Smooth muscle cell (in vitro differentiated cells): Measurements from ENCODE around the gene FUT6. TPM values are rescaled to one million over a fixed set of nuclear protein-coding genes. Genes with fewer than 3 reads are reported as not detected.
"Not testable (repeated sequence)": the region's sequence is repeated elsewhere in the genome, so short reads cannot be mapped to it uniquely, and the experiment has no call there.

Experiments used
- DNase-seq: peaks from one replicate; lab custom pipeline; 2025; ENCODE audit not compliant: unreplicated experiment; lab: John Stamatoyannopoulos, UW
- H2AFZ ChIP-seq: fragments of 200-600 bp; sonication (generic); 2 replicates; pipeline ENCODE4 v1.6.0; 2016; ENCODE audit warnings: antibody characterized with exemption, low read depth, mild to moderate bottlenecking
- H3F3A ChIP-seq: fragments of 200-600 bp; sonication (generic); 2 replicates; pipeline ENCODE4 v1.6.0; 2017; ENCODE audit warnings: antibody characterized with exemption, low read depth
- H3K27ac ChIP-seq: fragments of 200-600 bp; sonication (generic); 2 replicates; pipeline ENCODE4 v1.5.1; 2016; ENCODE audit warnings: low read depth, mild to moderate bottlenecking
- H3K27me3 ChIP-seq: fragments of 200-600 bp; sonication (generic); 2 replicates; pipeline ENCODE4 v1.6.1; 2016; ENCODE audit warnings: low read depth, mild to moderate bottlenecking
- H3K36me3 ChIP-seq: fragments of 200-600 bp; sonication (generic); 2 replicates; pipeline ENCODE4 v1.5.1; 2016; ENCODE audit warnings: low read depth
- H3K4me1 ChIP-seq: fragments of 200-600 bp; sonication (generic); 2 replicates; pipeline ENCODE4 v1.5.1; 2016; ENCODE audit warnings: low read depth
- H3K4me2 ChIP-seq: fragments of 200-600 bp; sonication (generic); 2 replicates; pipeline ENCODE4 v1.6.0; 2016; ENCODE audit warnings: mild to moderate bottlenecking
- H3K4me3 ChIP-seq: fragments of 200-600 bp; sonication (generic); 2 replicates; pipeline ENCODE4 v1.5.1; 2016; ENCODE audit warnings: mild to moderate bottlenecking
- H3K79me2 ChIP-seq: fragments of 200-600 bp; sonication (generic); 2 replicates; pipeline ENCODE4 v1.6.0; 2016; ENCODE audit warnings: low read depth, mild to moderate bottlenecking
- H3K9ac ChIP-seq: fragments of 200-600 bp; sonication (generic); 2 replicates; pipeline ENCODE4 v1.6.0; 2016; ENCODE audit warnings: low read depth
- H3K9me3 ChIP-seq: fragments of 200-600 bp; sonication (generic); replicated peaks from 2 replicates; pipeline ENCODE4 v1.5.1; 2016; ENCODE audit warnings: low read depth
- H4K20me1 ChIP-seq: fragments of 200-600 bp; sonication (generic); 2 replicates; pipeline ENCODE4 v1.6.0; 2016; ENCODE audit warnings: low read depth
- WGBS: methylation state at CpG from one replicate; pipeline ENCODE4 v1.1.7; 2016; ENCODE audit warnings: low lambda C conversion rate; 5-methylcytosine and 5-hydroxymethylcytosine counted together
- polyA plus RNA-seq: library from polyadenylated mRNA; unstranded; fragments of >200 nt; fragmentation: Nextera tagmentation; extraction: Ambion mirVana; gene quantifications from 2 replicates; pipeline ENCODE4 v1.2.1, GENCODE V29; 2016
- total RNA-seq: library from RNA; depleted of rRNA; stranded (reverse); fragments of >200 nt; gene quantifications from 2 replicates; pipeline ENCODE4 v1.2.3, GENCODE V29; 2014
- TF ChIP-seq, protein P1 (sequence below): fragments of 200-600 bp; sonication (generic); IDR thresholded peaks from 2 replicates; pipeline ENCODE4 v1.5.1; 2017; ENCODE audit warnings: borderline replicate concordance, mild to moderate bottlenecking, antibody characterized with exemption; ENCODE audit not compliant: insufficient read depth, poor library complexity, severe bottlenecking

The FUT6 gene, protein sequence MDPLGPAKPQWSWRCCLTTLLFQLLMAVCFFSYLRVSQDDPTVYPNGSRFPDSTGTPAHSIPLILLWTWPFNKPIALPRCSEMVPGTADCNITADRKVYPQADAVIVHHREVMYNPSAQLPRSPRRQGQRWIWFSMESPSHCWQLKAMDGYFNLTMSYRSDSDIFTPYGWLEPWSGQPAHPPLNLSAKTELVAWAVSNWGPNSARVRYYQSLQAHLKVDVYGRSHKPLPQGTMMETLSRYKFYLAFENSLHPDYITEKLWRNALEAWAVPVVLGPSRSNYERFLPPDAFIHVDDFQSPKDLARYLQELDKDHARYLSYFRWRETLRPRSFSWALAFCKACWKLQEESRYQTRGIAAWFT
- total RNA-seq (0.22 TPM in 1 of 2 replicates, not detected in the other), polyA plus RNA-seq (not detected in 2 replicates)

DNA sequence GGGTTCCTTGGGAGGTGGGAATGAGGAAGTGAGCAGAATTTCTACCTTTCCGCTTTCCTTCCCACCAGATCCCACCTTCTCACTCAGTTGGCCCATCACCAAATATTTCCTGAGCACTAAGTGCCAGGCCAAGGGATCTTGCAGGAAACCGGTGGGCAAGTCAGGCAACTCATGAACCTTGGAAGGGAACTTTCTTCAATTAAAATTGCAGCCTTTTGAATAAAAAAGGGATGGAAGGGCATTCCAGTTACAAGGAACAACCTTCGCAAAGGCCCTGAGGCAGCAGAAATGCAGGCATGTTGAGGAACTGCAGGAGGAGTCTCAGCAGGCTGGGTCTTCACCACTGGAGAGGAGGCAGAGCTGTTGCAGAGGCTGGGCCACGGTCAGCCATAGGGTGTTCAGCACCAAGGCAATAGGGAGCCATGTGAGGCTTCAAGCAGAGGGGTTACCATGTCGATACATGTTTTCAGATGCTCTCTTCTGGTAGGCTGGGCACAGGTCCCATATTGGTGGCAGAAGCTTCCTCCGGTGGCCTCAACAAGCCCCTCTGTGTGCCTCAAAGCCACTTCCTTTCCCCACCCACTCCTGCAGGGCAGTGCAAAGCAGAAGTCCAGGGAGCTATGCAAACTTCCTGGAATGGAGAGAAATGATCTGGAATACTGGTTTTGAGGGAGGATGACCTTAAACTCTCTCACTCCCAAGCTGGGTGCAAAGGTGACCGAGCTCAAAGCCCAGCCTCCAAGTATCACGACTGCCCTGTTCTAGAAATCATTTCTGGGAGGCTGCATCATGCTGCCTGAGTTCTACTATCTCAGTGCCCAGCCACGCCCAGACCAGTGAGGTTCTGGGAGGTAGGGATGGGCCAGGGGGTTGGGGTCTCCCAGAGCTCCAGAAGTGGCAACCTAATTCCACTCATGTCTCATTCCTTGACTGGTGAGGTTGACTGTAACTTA is at the start of gene FUT6:
FUT6 (minus strand) TSS at position 638 of the 953 bp plus-strand sequence. CDS start 7,135 bp downstream, outside the sequence.
- TF ChIP-seq, protein P1, sequence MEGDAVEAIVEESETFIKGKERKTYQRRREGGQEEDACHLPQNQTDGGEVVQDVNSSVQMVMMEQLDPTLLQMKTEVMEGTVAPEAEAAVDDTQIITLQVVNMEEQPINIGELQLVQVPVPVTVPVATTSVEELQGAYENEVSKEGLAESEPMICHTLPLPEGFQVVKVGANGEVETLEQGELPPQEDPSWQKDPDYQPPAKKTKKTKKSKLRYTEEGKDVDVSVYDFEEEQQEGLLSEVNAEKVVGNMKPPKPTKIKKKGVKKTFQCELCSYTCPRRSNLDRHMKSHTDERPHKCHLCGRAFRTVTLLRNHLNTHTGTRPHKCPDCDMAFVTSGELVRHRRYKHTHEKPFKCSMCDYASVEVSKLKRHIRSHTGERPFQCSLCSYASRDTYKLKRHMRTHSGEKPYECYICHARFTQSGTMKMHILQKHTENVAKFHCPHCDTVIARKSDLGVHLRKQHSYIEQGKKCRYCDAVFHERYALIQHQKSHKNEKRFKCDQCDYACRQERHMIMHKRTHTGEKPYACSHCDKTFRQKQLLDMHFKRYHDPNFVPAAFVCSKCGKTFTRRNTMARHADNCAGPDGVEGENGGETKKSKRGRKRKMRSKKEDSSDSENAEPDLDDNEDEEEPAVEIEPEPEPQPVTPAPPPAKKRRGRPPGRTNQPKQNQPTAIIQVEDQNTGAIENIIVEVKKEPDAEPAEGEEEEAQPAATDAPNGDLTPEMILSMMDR, result no peak
- no peaks in the 10 kb centered on the region for H3K36me3 ChIP-seq
- H4K20me1 ChIP-seq, result no peaks in the 10 kb centered on the region
- H2AFZ ChIP-seq, result no peak within 1 kb of the TSS
- H3K4me1 ChIP-seq, result no peaks in the 10 kb centered on the region
- no peak within 1 kb of the TSS for H3K9ac ChIP-seq
- no peak for DNase-seq
- no peak within 1 kb of the TSS for H3K27ac ChIP-seq
- H3K27me3 ChIP-seq, result no peaks in the 10 kb centered on the region
- H3F3A ChIP-seq, result no peaks in the 10 kb centered on the region
- no peak within 1 kb of the TSS for H3K4me2 ChIP-seq
- no peaks in the 10 kb centered on the region for H3K79me2 ChIP-seq
- 91% methylated on average over 9 of the region's 9 CpGs for WGBS
- H3K9me3 ChIP-seq, result no peaks in the 10 kb centered on the region
- no peak within 1 kb of the TSS for H3K4me3 ChIP-seq

DNA sequence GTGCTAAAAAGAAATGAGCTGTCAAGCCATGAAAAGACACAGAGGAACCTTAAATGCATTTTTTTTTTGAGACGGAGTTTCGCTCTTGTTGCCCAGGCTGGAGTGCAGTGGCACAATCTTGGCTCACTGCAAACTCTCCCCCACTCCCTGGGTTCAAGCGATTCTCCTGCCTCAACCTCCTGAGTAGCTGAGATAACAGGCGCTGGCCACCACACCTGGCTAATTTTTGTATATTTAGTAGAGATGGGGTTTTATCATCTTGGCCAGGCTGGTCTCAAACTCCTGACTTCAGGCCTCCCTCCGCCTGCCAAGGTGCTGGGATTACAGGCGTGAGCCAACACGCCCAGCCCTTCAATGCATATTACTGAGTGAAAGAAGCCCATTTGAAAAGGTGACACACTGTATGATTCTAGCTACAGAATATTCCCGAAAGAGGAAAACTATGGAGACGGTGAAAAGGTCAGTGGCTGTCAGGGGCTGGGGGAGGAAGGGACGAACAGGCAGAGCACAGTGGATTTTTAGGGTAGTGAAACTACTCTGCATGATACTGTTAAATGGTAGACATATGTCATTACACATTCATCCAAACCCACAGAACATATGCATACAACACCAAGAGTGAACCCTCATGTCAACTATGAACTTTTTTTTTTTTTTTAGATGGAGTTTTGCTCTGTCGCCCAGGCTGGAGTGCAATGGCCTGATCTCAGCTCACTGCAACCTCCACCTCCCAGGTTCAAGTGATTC is 44.7 kb upstream of the FUT6 start:
- not testable (repeated sequence) for H3K9me3 ChIP-seq, H3K9ac ChIP-seq, H3K27ac ChIP-seq, DNase-seq, H3K4me2 ChIP-seq, H3F3A ChIP-seq, H2AFZ ChIP-seq, H3K27me3 ChIP-seq, H3K79me2 ChIP-seq, H3K4me3 ChIP-seq, H4K20me1 ChIP-seq, H3K36me3 ChIP-seq
- WGBS, result 89% methylated on average over 11 of the region's 11 CpGs
- H3K4me1 ChIP-seq, result peaks cover 10% of the 10 kb centered on the region

DNA sequence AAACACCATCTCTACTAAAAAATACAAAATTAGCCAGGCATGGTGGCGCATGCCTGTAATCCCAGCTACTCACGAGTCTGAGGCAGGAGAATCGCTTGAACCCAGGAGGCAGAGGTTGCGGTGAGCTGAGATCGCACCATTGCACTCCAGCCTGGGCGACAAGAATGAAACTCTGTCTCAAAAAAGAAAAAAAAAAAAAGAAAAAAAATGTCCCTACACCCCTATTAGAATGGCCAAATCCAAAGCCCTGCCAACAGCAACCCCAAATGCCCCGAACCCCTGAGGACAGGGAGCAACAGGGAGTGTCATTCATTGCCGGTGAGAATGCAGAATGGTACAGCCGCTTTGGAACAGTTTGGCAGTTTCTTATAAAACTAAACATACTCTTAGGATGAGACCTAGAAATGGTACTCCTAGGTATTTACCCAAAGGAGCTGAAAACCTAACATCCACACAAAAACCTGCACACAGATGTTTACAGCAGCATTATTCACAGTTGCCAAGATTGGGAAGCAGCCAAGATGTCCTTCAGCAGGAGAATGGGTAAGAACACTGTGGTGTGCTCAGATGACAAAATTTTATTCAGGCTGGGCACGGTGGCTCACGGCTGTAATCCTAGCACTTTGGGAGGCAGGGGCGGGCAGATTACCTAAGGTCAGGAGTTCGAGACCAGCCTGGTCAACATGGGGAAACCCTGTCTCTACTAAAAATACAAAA is 43.8 kb upstream of the FUT6 start:
- not testable (repeated sequence) for H3K36me3 ChIP-seq, H3K27ac ChIP-seq, H3K79me2 ChIP-seq, H3F3A ChIP-seq, H4K20me1 ChIP-seq, H2AFZ ChIP-seq, H3K9ac ChIP-seq, H3K27me3 ChIP-seq, H3K4me3 ChIP-seq, H3K9me3 ChIP-seq, DNase-seq, H3K4me2 ChIP-seq
- peaks cover 10% of the 10 kb centered on the region for H3K4me1 ChIP-seq
- 89% methylated on average over 13 of the region's 13 CpGs for WGBS

DNA sequence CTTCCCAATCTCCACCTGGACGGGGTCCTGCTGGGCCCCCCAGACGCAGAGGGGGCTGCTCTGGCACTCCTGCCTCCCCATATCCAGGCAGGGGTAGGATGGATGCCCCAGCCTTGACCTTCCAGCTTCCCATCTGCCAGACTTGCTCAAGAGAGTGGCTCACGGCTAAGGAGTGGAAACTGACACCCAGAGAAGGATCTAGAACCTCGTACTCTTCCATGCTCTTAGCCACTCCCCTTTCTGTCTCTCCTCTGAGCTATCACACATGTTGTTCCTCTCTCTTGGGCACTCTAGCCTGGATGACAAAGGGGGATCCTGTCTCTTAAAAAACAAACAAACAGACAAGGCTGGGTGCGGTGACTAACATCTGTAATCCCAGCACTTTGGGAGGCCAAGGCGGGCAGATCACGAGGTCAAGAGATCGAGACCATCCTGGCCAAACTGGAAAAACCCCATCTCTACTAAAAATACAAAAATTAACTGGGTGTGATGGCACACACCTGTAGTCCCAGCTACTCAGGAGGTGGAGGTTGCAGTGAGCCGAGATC is 43.0 kb upstream of the FUT6 start:
- DNase-seq, result no peak
- H3K27me3 ChIP-seq, result no peaks in the 10 kb centered on the region
- no peak overlapping the region for H3K9ac ChIP-seq
- H3K79me2 ChIP-seq, result no peaks in the 10 kb centered on the region
- no peaks in the 10 kb centered on the region for H4K20me1 ChIP-seq
- no peak overlapping the region for H3K4me3 ChIP-seq
- H3K27ac ChIP-seq, result no peak overlapping the region
- H2AFZ ChIP-seq, result no peak overlapping the region
- WGBS, result 75% methylated on average over 9 of the region's 9 CpGs
- peaks cover 10% of the 10 kb centered on the region for H3K4me1 ChIP-seq
- H3F3A ChIP-seq, result no peaks in the 10 kb centered on the region
- H3K9me3 ChIP-seq, result no peaks in the 10 kb centered on the region
- no peaks in the 10 kb centered on the region for H3K36me3 ChIP-seq
- no peak overlapping the region for H3K4me2 ChIP-seq
- TF ChIP-seq, protein P1, result no peak
